Mesodermal cell (in vitro differentiated cells): Measurements from ENCODE around the gene ZCWPW1.

Source experiments
- H3K27ac ChIP-seq: 2 replicates; pipeline ENCODE4 v1.7.0; 2013; ENCODE audit warnings: mild to moderate bottlenecking, low read depth, low read length, moderate library complexity; ENCODE audit not compliant: severe bottlenecking
- H3K36me3 ChIP-seq: 2 replicates; pipeline ENCODE4 v1.7.1; 2013; ENCODE audit warnings: mild to moderate bottlenecking, low read length, moderate library complexity; ENCODE audit not compliant: control insufficient read depth, insufficient read depth
- H3K4me1 ChIP-seq: one replicate; pipeline ENCODE4 v1.7.1; 2013; ENCODE audit warnings: mild to moderate bottlenecking, low read length; ENCODE audit not compliant: insufficient read depth, control insufficient read depth, poor library complexity, severe bottlenecking
- H3K4me3 ChIP-seq: 2 replicates; pipeline ENCODE4 v1.7.0; 2013; ENCODE audit warnings: low read length, control low read depth, mild to moderate bottlenecking; ENCODE audit not compliant: insufficient read depth, poor library complexity, severe bottlenecking; ENCODE audit errors: extremely low read depth
- H3K9me3 ChIP-seq: 2 replicates; pipeline ENCODE4 v1.7.1; 2013; ENCODE audit warnings: mild to moderate bottlenecking, low read length, moderate library complexity; ENCODE audit not compliant: control insufficient read depth
- WGBS, 2 experiments: methylation state at CpG; one replicate each; pipeline ENCODE4 v1.1.5; 2013; ENCODE audit warnings: missing lambda C conversion rate in 2 of 2; ENCODE audit not compliant: insufficient coverage in 2 of 2; 5-methylcytosine and 5-hydroxymethylcytosine counted together

The ZCWPW1 gene

GRCh38 chr7:100413889-100414288 lies 14.6 kb downstream of the ZCWPW1 start:
- no peaks in the 10 kb centered on the region for H3K36me3 ChIP-seq
- no peaks in the 10 kb centered on the region for H3K9me3 ChIP-seq
- WGBS, 2 experiments: no CpG with 5 or more reads among the region's 1 CpG
- H3K4me1 ChIP-seq: no peaks in the 10 kb centered on the region
- no peak overlapping the region for H3K27ac ChIP-seq
- no peak overlapping the region for H3K4me3 ChIP-seq

- no peak overlapping the region for H3K4me3 ChIP-seq
- H3K4me1 ChIP-seq: no peaks in the 10 kb centered on the region
- no peaks in the 10 kb centered on the region for H3K9me3 ChIP-seq
- no peak overlapping the region for H3K27ac ChIP-seq
- H3K36me3 ChIP-seq: no peaks in the 10 kb centered on the region
Measured at GRCh38 chr7:100413346-100413745, 15.2 kb downstream of the ZCWPW1 start.

- H3K36me3 ChIP-seq: no peaks in the 10 kb centered on the region
- WGBS, 2 experiments: 81 to 83% methylated on average over 2 to 6 of the region's 6 CpGs
- peaks cover 9% of the 10 kb centered on the region for H3K4me1 ChIP-seq
- H3K4me3 ChIP-seq: no peak overlapping the region
- H3K9me3 ChIP-seq: no peaks in the 10 kb centered on the region
- H3K27ac ChIP-seq: no peak overlapping the region
Measured at GRCh38 chr7:100411101-100411500, 17.4 kb downstream of the ZCWPW1 start.

GRCh38 chr7:100407285-100408180 lies 21.0 kb downstream of the ZCWPW1 start:
- Histone ChIP-seq H3K36me3 (no peaks in the 10 kb centered on the region), H3K27ac (peak overlapping the region; percentile 23), H3K4me1 (peaks cover 9% of the 10 kb centered on the region), H3K9me3 (no peaks in the 10 kb centered on the region), H3K4me3 (no peak overlapping the region)
- 50 to 51% methylated on average over 9 to 12 of the region's 12 CpGs for WGBS, 2 experiments

DNA sequence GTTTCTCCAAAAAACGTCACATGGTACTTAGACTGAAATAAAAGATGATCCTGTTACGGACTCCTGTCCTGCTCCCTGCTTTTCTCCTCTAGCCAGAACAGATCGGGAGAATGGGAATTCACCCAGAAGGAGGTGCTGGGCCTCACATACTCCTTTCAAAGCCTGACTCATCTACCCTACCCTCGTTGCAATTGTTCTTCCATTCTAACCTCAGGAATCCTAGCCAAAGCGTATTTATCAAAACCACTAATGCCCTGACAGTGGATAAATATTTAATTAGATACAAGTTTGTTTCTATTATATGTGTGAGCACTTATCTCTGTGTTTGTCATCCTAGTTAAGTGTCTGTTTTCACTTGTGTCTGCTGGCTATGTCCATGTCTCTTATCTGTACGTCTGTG lies 21.7 kb downstream of the ZCWPW1 start:
- H3K27ac ChIP-seq: peak overlapping the region; percentile 23
- 61 to 81% methylated on average over 3 of the region's 6 CpGs for WGBS, 2 experiments

GRCh38 chr7:100402241-100402640 lies 26.3 kb downstream of the ZCWPW1 start:
- H3K4me3 ChIP-seq: no peak overlapping the region
- WGBS, 2 experiments: 95% methylated on average over 2 of the region's 2 CpGs
- no peaks in the 10 kb centered on the region for H3K9me3 ChIP-seq
- H3K4me1 ChIP-seq: peaks cover 7% of the 10 kb centered on the region
- no peak overlapping the region for H3K27ac ChIP-seq
- H3K36me3 ChIP-seq: no peaks in the 10 kb centered on the region

More for the DNA sequence above, 21.7 kb downstream of the ZCWPW1 start:
- Histone ChIP-seq H3K9me3 (no peaks in the 10 kb centered on the region), H3K4me3 (no peak overlapping the region), H3K36me3 (no peaks in the 10 kb centered on the region), H3K4me1 (peaks cover 9% of the 10 kb centered on the region)

- Histone ChIP-seq H3K36me3 (no peaks in the 10 kb centered on the region), H3K4me1 (peaks cover 2% of the 10 kb centered on the region), H3K27ac (no peak overlapping the region), H3K4me3 (no peak overlapping the region), H3K9me3 (no peaks in the 10 kb centered on the region)
- 87 to 88% methylated on average over 5 of the region's 5 CpGs for WGBS, 2 experiments
Measured at GRCh38 chr7:100401811-100402210, 26.7 kb downstream of the ZCWPW1 start.

DNA sequence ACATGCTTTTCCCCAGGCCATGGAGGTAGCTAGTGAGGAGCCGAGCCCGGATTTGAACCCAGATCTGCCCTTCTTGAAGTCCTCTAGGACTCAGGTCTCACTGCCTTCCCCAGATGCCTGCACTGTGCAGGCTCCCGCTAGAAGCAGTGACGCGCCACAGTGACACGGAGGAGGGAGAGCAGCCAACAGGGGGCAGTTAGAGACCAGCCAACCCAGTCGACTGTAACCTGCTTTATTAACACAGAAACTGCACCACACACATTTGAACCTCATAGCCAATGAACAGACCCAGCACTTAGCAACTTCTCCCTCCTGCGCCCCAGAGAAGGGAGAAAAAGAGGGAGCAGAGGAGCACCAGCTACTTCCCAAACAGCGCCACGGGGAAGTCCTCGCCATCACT lies 27.8 kb downstream of the ZCWPW1 start:
- no peaks in the 10 kb centered on the region for H3K36me3 ChIP-seq
- no peaks in the 10 kb centered on the region for H3K9me3 ChIP-seq
- H3K4me3 ChIP-seq: no peak overlapping the region
- WGBS, 2 experiments: 52 to 71% methylated on average over 7 to 10 of the region's 11 CpGs
- no peaks in the 10 kb centered on the region for H3K4me1 ChIP-seq
- no peak overlapping the region for H3K27ac ChIP-seq

DNA sequence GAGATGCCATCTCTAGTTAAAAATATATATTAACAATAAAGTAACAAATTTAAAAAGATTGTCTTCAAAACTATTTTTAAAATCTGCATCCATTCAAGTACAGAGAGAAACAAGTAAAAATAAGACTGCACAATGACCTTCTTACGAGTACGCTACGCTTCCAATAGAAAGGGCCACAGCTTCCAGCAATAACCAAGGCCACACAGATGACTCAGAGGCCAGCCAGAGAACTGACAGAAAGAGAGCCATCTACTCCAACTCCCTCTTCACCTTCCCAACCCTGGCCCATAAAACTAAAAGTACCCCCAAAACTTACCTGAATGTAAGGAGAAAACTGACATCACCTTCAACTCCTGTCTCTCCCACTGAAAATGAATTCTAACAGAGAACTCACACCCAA lies 28.5 kb downstream of the ZCWPW1 start:
- Histone ChIP-seq H3K4me3 (no peak overlapping the region), H3K4me1 (no peaks in the 10 kb centered on the region), H3K36me3 (no peaks in the 10 kb centered on the region), H3K27ac (no peak overlapping the region), H3K9me3 (no peaks in the 10 kb centered on the region)
- 100% methylated on average over 2 to 3 of the region's 3 CpGs for WGBS, 2 experiments

- no peak overlapping the region for H3K4me3 ChIP-seq
- WGBS, 2 experiments: 50 to 69% methylated on average over 2 of the region's 2 CpGs
Measured at GRCh38 chr7:100398239-100398638, 30.3 kb downstream of the ZCWPW1 start.

GRCh38 chr7:100397315-100398081 lies 31.0 kb downstream of the ZCWPW1 start:
- no peaks in the 10 kb centered on the region for H3K36me3 ChIP-seq
- H3K4me1 ChIP-seq: no peaks in the 10 kb centered on the region
- WGBS, 2 experiments: 69 to 77% methylated on average over 10 of the region's 13 CpGs
- H3K9me3 ChIP-seq: no peaks in the 10 kb centered on the region
- H3K4me3 ChIP-seq: no peak overlapping the region
- H3K27ac ChIP-seq: no peak overlapping the region

More at GRCh38 chr7:100398239-100398638, 30.3 kb downstream of the ZCWPW1 start:
- H3K4me1 ChIP-seq: no peaks in the 10 kb centered on the region
- no peak overlapping the region for H3K27ac ChIP-seq
- no peaks in the 10 kb centered on the region for H3K9me3 ChIP-seq
- H3K36me3 ChIP-seq: no peaks in the 10 kb centered on the region
